ENCODE measurements around the gene SORL1-AS1.

GRCh38 chr11:121497176-121497998 is 44.6 kb upstream of the SORL1-AS1 start:
- TF ChIP-seq CTCF (IDR thresholded peaks at IDR 0.05) (no peak), ATF3 (CRISPR knock-in tag; conservative IDR thresholded peaks at IDR 0.05) (no peak), ARID4B (CRISPR knock-in tag; IDR thresholded peaks at IDR 0.05; ENCODE audit: borderline replicate concordance) (no peak), MAX (CRISPR knock-in tag; IDR thresholded peaks at IDR 0.05) (no peak), ZNF416 (CRISPR knock-in tag; IDR thresholded peaks at IDR 0.05) (no peak), ZNF532 (CRISPR knock-in tag; IDR thresholded peaks at IDR 0.05; ENCODE audit: borderline replicate concordance) (no peak), TEAD4 (CRISPR knock-in tag; IDR thresholded peaks at IDR 0.05) (no peak), SMAD4 (CRISPR knock-in tag; IDR thresholded peaks at IDR 0.05) (no peak), SOX15 (CRISPR knock-in tag; IDR thresholded peaks at IDR 0.05) (no peak), TCF7 (CRISPR knock-in tag; IDR thresholded peaks at IDR 0.05; ENCODE audit: low read depth) (no peak)

Data from WTC11 (cell line).